ENCODE measurements around the gene PI4KB.
A peak's percentile ranks its signal among the peaks of the same experiment; 100 is the strongest.

Gene PI4KB

GRCh38 chr1:151325231-151325630, 2.0 kb downstream of the PI4KB start:
- no peak overlapping the region for H3K27ac ChIP-seq (ENCODE audit: low read depth, low read length)
- H3K9me3 ChIP-seq (ENCODE audit: control insufficient read depth, insufficient read depth, low read length) = no peaks in the 10 kb centered on the region
- H3K79me2 ChIP-seq (ENCODE audit: control insufficient read depth, low read length) = peaks cover 41% of the 10 kb centered on the region

DNA sequence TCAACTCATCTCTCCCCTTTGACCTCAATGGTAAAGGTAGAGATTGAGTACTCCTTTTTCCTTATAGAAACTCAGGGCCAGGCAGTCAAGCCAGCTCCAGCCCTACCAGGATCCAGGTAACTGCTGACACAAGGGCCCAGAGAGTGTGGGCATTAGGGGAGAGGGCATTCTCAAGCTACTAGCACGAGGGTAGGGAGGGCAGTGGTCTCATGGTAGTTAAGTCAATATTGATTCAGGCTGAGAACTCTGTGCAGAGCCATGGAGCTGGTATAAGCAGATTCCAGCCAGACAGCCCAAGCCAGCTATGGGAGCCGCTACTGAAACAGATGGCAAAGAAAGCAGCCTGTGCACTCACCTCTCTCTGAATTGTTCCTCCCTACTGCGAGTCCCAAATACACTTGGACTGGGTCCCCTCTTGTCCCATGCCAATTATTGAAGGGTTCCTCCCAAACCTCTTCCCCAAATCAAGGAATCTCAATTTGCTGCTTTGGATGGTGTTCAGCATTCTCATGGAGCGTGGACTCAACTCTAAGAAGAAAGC, 2.8 kb downstream of the PI4KB start:
- Histone ChIP-seq H4K20me1 (ENCODE audit: control insufficient read depth, insufficient read depth, low read depth, low read length) (no peaks in the 10 kb centered on the region), H3K9me3 (ENCODE audit: control insufficient read depth, insufficient read depth, low read length) (no peaks in the 10 kb centered on the region), H3K4me1 (ENCODE audit: control insufficient read depth, low read length) (peaks cover 24% of the 10 kb centered on the region), H3K4me3 (ENCODE audit: low read length) (no peak overlapping the region), H3K4me2 (ENCODE audit: low read length) (no peak overlapping the region), H3K36me3 (ENCODE audit: control insufficient read depth, low read length) (peaks cover 42% of the 10 kb centered on the region), H3K9me2 (replicated peaks; ENCODE audit: control insufficient read depth, low read length) (no peaks in the 10 kb centered on the region), H3K27ac (ENCODE audit: low read depth, low read length) (no peak overlapping the region), H3K27me3 (ENCODE audit: control insufficient read depth, low read length) (no peaks in the 10 kb centered on the region), H3K79me2 (ENCODE audit: control insufficient read depth, low read length) (peaks cover 41% of the 10 kb centered on the region), H3F3A (ENCODE audit: control insufficient read depth, insufficient read depth) (no peaks in the 10 kb centered on the region)
- no peak for TF ChIP-seq CTCF (IDR thresholded peaks at IDR 0.05; ENCODE audit: low read depth, low read length, poor library complexity, severe bottlenecking)
- TF ChIP-seq EZH2phosphoT487 (IDR thresholded peaks at IDR 0.05; ENCODE audit: borderline replicate concordance, low read length) = no peak

More at GRCh38 chr1:151325231-151325630, 2.0 kb downstream of the PI4KB start:
- H3K4me1 ChIP-seq (ENCODE audit: control insufficient read depth, low read length) = peaks cover 28% of the 10 kb centered on the region
- H4K20me1 ChIP-seq (ENCODE audit: control insufficient read depth, insufficient read depth, low read depth, low read length) = no peaks in the 10 kb centered on the region
- H3F3A ChIP-seq (ENCODE audit: control insufficient read depth, insufficient read depth) = no peaks in the 10 kb centered on the region
- H3K4me2 ChIP-seq (ENCODE audit: low read length) = peak overlapping the region; percentile 99; the same call in 1 of the 2 replicates
- TF ChIP-seq EZH2phosphoT487 (IDR thresholded peaks at IDR 0.05; ENCODE audit: borderline replicate concordance, low read length) = no peak
- no peak for TF ChIP-seq CTCF (IDR thresholded peaks at IDR 0.05; ENCODE audit: low read depth, low read length, poor library complexity, severe bottlenecking)
- H3K4me3 ChIP-seq (ENCODE audit: low read length) = no peak overlapping the region
- peaks cover 40% of the 10 kb centered on the region for H3K36me3 ChIP-seq (ENCODE audit: control insufficient read depth, low read length)
- no peaks in the 10 kb centered on the region for H3K9me2 ChIP-seq (replicated peaks; ENCODE audit: control insufficient read depth, low read length)
- no peaks in the 10 kb centered on the region for H3K27me3 ChIP-seq (ENCODE audit: control insufficient read depth, low read length)

GRCh38 chr1:151318975-151319374, 8.2 kb downstream of the PI4KB start:
- H3K79me2 ChIP-seq (ENCODE audit: control insufficient read depth, low read length) = peaks cover 9% of the 10 kb centered on the region
- no peak overlapping the region for H3K4me2 ChIP-seq (ENCODE audit: low read length)
- no peaks in the 10 kb centered on the region for H3K9me2 ChIP-seq (replicated peaks; ENCODE audit: control insufficient read depth, low read length)
- H3K4me3 ChIP-seq (ENCODE audit: low read length) = no peak overlapping the region
- H3F3A ChIP-seq (ENCODE audit: control insufficient read depth, insufficient read depth) = no peaks in the 10 kb centered on the region
- peaks cover 56% of the 10 kb centered on the region for H3K36me3 ChIP-seq (ENCODE audit: control insufficient read depth, low read length)
- H4K20me1 ChIP-seq (ENCODE audit: control insufficient read depth, insufficient read depth, low read depth, low read length) = no peaks in the 10 kb centered on the region
- H3K27ac ChIP-seq (ENCODE audit: low read depth, low read length) = no peak overlapping the region
- H3K9me3 ChIP-seq (ENCODE audit: control insufficient read depth, insufficient read depth, low read length) = no peaks in the 10 kb centered on the region
- TF ChIP-seq EZH2phosphoT487 (IDR thresholded peaks at IDR 0.05; ENCODE audit: borderline replicate concordance, low read length) (no peak), CTCF (IDR thresholded peaks at IDR 0.05; ENCODE audit: low read depth, low read length, poor library complexity, severe bottlenecking) (no peak)
- H3K27me3 ChIP-seq (ENCODE audit: control insufficient read depth, low read length) = no peaks in the 10 kb centered on the region
- H3K4me1 ChIP-seq (ENCODE audit: control insufficient read depth, low read length) = no peaks in the 10 kb centered on the region
